Progenitor cell of endocrine pancreas (in vitro differentiated cells): Measurements from ENCODE around the gene CCBE1. TPM values are rescaled to one million over a fixed set of nuclear protein-coding genes. Genes with fewer than 3 reads are reported as not detected.
"Not testable (repeated sequence)": the region's sequence is repeated elsewhere in the genome, so short reads cannot be mapped to it uniquely, and the experiment has no call there.

ENCODE experiments used
- DNase-seq: peaks from one replicate; pipeline ENCODE4 v3.0.0; 2021; ENCODE audit warnings: low spot score; ENCODE audit not compliant: unreplicated experiment
- H3K27ac Mint-ChIP-seq: 2 replicates; pipeline ENCODE4 v1.8.0; 2021; ENCODE audit warnings: mild to moderate bottlenecking, moderate library complexity, mixed read lengths
- H3K27me3 Mint-ChIP-seq: 2 replicates; pipeline ENCODE4 v1.8.0; 2021; ENCODE audit warnings: mixed read lengths
- H3K36me3 Mint-ChIP-seq: 2 replicates; pipeline ENCODE4 v1.8.0; 2022; ENCODE audit warnings: mixed read lengths; ENCODE audit not compliant: insufficient read depth
- H3K4me1 Mint-ChIP-seq: 2 replicates; pipeline ENCODE4 v1.8.0; 2021; ENCODE audit warnings: low read depth, mixed read lengths
- H3K4me3 Mint-ChIP-seq: 2 replicates; pipeline ENCODE4 v1.8.0; 2021; ENCODE audit warnings: low read depth, mild to moderate bottlenecking, moderate library complexity, mixed read lengths
- H3K9me3 Mint-ChIP-seq: 2 replicates; pipeline ENCODE4 v1.8.0; 2021; ENCODE audit warnings: low read depth, mixed read lengths
- total RNA-seq: library from RNA; stranded (reverse); gene quantifications from 2 replicates; pipeline ENCODE4 v1.2.1, GENCODE V29; 2021
- TF ChIP-seq, protein P1 (sequence below): fragments of 200-600 bp; sonication (generic); IDR thresholded peaks from one replicate; pipeline ENCODE4 v1.5.0; 2021; ENCODE audit warnings: antibody characterized with exemption, mild to moderate bottlenecking; ENCODE audit not compliant: unreplicated experiment

CCBE1 gene
- total RNA-seq, 1 donor from 2014 or later = 1.2 TPM

DNA sequence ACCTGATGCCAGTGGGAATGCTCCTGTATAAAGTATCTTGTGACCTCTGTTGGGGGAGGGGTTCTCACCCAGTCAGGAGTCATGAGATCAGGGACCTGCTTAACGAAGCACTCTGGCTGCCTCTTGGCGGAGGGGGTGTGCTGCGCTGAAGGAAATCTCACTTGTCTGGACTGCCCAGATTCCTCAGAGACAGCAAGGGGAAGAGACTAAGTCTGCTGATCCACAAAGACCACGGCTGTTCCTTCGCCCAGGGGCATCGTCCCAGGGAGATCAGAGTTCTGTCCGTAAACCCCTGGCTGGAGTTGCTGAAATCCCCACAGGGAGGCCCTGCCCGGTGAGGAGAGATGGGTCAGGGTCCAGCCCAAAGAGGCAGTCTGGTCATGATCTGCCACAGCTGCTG lies 168.4 kb downstream of the CCBE1 start:
- peaks cover 16% of the 10 kb centered on the region for H3K27me3 Mint-ChIP-seq
- H3K4me3 Mint-ChIP-seq = no peak overlapping the region
- no peaks in the 10 kb centered on the region for H3K4me1 Mint-ChIP-seq
- DNase-seq = no peak
- peaks cover 15% of the 10 kb centered on the region for H3K9me3 Mint-ChIP-seq
- no peak overlapping the region for H3K27ac Mint-ChIP-seq
- TF ChIP-seq, protein P1, sequence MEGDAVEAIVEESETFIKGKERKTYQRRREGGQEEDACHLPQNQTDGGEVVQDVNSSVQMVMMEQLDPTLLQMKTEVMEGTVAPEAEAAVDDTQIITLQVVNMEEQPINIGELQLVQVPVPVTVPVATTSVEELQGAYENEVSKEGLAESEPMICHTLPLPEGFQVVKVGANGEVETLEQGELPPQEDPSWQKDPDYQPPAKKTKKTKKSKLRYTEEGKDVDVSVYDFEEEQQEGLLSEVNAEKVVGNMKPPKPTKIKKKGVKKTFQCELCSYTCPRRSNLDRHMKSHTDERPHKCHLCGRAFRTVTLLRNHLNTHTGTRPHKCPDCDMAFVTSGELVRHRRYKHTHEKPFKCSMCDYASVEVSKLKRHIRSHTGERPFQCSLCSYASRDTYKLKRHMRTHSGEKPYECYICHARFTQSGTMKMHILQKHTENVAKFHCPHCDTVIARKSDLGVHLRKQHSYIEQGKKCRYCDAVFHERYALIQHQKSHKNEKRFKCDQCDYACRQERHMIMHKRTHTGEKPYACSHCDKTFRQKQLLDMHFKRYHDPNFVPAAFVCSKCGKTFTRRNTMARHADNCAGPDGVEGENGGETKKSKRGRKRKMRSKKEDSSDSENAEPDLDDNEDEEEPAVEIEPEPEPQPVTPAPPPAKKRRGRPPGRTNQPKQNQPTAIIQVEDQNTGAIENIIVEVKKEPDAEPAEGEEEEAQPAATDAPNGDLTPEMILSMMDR = no peak
- H3K36me3 Mint-ChIP-seq = no peaks in the 10 kb centered on the region

DNA sequence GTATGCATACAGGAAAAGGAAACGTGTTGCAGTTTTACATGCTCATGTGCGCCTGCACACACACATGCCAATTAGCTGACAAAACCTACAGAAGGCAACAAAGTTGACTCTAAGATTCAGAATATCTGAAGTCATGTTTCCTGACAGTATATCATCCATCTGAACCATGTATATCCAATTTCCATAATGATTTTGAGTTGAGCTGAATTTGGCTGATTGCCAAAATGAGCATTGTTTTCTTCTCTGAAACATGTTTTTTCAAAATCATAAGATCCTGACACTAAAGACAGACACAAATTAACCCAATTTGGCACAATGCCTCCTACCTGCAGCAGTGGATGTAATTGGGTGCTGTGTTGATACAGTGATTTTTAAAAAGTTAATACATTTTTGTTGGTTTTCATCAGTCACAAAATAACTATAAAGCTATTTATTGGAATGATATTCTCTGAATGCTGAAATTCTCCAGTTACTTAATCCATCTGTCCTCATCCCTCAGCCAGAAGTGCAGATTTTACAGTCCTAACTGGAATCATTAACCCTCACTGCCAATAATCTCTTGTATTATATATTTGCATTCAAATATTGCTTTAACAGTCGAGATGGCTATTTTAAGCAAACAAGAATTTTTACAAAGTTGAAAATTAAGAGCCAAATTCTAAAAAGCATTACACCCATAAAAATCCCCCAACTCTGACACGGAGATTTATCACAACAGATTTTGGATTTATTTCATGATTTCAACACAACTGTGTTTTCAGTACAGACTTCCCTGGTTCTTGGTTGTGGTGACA lies 176.5 kb downstream of the CCBE1 start:
- TF ChIP-seq, protein P1 = no peak
- H3K27ac Mint-ChIP-seq = no peak overlapping the region
- H3K4me1 Mint-ChIP-seq = peaks cover 24% of the 10 kb centered on the region
- DNase-seq = no peak
- no peaks in the 10 kb centered on the region for H3K36me3 Mint-ChIP-seq
- peaks cover 5% of the 10 kb centered on the region for H3K9me3 Mint-ChIP-seq
- peaks cover 10% of the 10 kb centered on the region for H3K27me3 Mint-ChIP-seq
- no peak overlapping the region for H3K4me3 Mint-ChIP-seq

DNA sequence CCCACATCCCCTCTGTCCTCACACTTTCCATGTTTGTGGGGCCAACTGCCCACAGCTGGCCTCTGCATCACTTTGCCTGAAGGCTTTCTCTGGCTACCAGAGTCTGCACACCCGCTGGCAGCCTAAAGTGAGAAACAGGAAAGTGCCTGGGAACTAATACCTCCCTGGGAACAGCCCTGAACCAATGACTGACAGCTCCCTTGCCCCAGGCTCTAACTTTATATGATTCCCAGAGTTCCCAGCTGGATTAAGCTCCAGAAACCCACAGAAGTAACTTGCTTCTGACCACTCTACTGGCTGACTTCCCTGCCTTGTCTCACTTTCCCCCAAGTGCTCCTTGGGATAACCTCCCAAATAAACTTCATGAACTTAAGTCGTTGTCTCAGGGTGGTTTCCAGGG lies 178.5 kb downstream of the CCBE1 start:
- Mint-ChIP-seq H3K27ac (no peak overlapping the region), H3K36me3 (no peaks in the 10 kb centered on the region), H3K4me1 (peaks cover 33% of the 10 kb centered on the region), H3K27me3 (peaks cover 21% of the 10 kb centered on the region), H3K4me3 (no peak overlapping the region), H3K9me3 (no peaks in the 10 kb centered on the region)
- TF ChIP-seq, protein P1 = no peak
- DNase-seq = no peak

DNA sequence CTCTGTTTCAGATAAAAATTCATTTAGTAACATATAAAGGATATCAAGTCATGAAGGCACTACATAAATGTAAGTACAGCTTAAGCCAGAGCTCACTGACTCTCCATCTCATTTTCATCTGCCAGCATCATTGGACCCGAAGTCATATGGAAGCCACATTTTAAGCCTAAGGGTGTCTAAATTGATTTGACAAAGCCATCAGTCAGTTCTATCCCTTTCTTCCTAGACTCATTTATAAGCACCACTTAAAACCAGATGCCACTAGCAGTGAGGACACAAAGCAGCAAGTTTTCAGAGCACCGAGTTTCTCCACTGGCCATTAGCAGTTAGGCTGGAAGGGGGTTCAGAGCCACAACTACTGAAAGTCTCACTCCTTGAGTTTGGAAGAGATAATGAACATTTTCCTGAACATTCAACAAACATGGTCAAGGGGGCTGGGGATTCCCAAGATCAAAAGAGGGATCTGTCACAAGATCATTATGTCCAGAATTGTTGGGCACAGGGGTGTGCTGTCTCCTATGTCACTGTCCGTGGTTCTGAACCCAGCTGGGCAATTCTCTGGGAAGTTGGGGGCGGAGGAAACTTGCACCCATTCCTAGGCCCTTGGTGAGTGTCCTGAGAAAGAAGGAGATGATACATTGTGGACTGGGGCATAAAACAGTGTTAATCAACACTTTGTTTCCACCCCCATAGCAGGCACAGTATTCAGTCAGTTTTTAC lies 179.6 kb downstream of the CCBE1 start:
- Mint-ChIP-seq H3K4me3 (no peak overlapping the region), H3K4me1 (peaks cover 33% of the 10 kb centered on the region), H3K27ac (peak overlapping the region; percentile 54), H3K27me3 (peaks cover 32% of the 10 kb centered on the region), H3K9me3 (no peaks in the 10 kb centered on the region), H3K36me3 (no peaks in the 10 kb centered on the region)
- TF ChIP-seq, protein P1 = no peak
- DNase-seq = peak; percentile 26

DNA sequence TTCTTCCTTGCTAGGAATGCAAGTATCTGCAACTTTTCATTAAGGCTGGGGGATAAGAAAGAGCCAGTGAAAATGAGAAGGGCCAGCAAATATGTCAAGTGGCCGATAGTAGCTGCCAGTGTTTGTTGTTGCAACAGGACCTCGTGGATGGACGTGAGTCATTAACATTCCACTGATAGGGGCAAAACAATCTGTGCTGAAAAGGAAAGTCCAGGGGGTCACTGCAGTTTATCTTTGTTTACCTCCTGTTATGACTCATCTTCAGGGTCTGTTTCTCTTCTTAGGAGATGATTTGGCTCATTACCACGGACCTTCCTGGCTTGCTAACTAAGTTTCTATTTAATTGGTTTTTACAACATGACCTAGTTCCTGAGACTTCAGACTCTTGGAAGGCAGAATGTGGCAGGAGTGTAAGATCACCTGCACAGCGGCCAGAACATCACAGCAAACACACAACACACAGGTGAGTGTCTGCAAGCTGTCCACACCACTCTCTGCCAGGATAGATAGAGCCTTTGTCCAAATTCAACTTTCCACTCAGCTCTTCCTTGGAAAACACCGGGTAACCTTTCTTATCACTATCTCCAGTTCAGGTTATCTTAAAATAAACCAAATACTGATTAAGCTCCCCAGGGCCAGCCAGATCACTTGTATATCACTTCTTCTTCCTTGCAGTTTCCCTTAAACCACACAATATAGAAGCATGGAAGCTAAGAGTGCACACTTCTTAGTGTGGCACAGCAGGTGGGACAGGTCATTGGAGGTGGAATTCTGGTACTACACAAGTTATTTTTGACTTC lies 180.7 kb downstream of the CCBE1 start:
- H3K36me3 Mint-ChIP-seq = no peaks in the 10 kb centered on the region
- DNase-seq = no peak
- peak overlapping the region; percentile 95 for H3K27ac Mint-ChIP-seq
- H3K27me3 Mint-ChIP-seq = peaks cover 41% of the 10 kb centered on the region
- H3K4me3 Mint-ChIP-seq = peak overlapping the region; percentile 16
- H3K9me3 Mint-ChIP-seq = no peaks in the 10 kb centered on the region
- TF ChIP-seq, protein P1 = no peak
- peaks cover 32% of the 10 kb centered on the region for H3K4me1 Mint-ChIP-seq

DNA sequence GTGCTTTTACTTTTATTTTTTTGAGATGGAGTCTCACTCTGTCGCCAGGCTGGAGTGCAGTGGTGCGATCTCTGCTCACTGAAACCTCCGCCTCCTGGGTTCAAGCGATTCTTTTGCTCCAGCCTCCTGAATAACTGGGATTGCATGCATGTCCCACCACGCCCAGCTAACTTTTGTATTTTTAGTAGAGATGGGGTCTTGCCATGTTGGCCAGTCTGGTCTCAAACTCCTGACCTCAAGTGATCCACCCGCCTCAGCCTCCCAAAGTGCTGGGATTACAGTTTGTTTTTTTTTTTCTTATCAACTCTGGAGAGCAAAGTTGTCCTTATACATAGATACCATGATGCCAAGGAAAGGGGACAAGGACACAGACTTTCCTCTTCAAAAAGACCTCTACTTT lies 181.3 kb downstream of the CCBE1 start:
- peak overlapping the region; percentile 95 for H3K27ac Mint-ChIP-seq
- H3K9me3 Mint-ChIP-seq, H3K4me3 Mint-ChIP-seq, DNase-seq, H3K36me3 Mint-ChIP-seq: not testable (repeated sequence)
- H3K4me1 Mint-ChIP-seq = peaks cover 28% of the 10 kb centered on the region
- H3K27me3 Mint-ChIP-seq = peaks cover 47% of the 10 kb centered on the region
